Inflammatory macrophage (primary cell): ENCODE measurements around the gene ACAD10.
"Not testable (repeated sequence)": the region's sequence is repeated elsewhere in the genome, so short reads cannot be mapped to it uniquely, and the experiment has no call there.

ENCODE experiments used
- DNase-seq, 2 donors: peaks; one replicate each; pipeline ENCODE4 v3.0.0-alpha.2; 2020 to 2022

Gene ACAD10

DNA sequence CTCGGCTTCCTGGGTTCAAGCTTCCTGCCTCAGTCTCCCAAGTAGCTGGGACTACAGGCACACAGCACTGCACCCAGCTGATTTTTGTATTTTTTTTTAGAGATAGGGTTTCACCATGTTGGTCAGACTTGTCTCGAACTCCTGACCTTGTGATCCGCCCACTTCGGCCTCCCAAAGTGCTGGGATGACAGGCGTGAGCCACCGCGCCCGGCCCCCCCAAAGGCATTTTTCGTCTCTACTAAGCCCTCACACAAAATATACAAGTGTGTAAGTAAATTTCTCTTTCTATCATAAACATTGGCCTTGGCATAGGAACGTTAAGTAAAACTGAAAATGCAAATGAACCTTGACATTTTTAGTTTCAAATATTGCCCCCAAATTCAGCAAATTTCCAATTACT is 2.1 kb downstream of the ACAD10 start:
- DNase-seq: no peak

DNA sequence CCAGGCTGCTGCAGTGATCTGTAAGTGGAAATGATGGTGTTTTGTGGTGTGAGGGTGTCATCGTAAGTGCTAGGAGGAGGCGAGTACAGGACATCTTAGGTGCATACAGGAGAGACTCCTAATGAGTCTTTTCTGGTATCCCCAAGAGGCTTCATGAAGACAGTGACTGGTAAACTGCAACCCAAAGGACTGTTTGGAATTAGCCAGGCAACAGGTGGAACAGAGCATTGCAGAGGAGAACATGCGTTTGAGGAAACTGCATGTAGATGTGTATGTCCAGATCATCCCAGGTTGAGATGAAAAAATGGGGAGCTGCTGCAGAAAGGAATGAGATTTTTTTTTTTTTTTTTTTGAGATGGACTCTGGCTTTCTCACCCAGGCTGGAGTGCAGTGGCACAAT is 5.4 kb downstream of the ACAD10 start:
- no peak for DNase-seq

DNA sequence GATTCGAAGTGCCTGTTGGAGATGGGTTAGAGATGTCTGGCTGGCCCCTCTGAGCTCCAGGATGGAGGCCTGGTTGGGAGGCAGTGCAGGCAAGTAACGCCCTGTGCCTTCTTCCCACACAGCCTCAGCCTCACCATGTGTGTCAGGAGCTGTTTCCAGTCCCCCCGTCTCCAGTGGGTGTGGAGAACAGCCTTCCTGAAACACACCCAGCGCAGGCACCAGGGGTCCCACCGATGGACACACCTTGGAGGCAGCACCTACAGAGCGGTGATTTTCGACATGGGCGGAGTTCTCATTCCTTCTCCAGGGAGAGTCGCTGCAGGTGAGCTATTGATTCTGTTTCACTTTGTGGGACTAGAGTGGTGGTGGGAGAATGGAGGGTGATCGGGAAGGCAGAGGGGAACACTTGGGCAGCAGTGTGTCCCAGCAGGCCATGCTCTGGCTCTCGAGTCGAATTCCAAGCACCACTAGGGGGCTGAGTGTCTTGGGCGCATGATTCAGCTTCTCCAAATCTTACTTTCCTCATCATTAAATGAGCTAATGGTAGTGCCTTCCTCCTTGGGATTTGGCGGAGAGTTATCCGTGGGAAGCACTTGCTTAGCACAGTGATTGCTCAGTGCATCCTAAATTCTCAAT is 6.8 kb downstream of the ACAD10 start:
- peak; percentile 37 to 58 for DNase-seq

DNA sequence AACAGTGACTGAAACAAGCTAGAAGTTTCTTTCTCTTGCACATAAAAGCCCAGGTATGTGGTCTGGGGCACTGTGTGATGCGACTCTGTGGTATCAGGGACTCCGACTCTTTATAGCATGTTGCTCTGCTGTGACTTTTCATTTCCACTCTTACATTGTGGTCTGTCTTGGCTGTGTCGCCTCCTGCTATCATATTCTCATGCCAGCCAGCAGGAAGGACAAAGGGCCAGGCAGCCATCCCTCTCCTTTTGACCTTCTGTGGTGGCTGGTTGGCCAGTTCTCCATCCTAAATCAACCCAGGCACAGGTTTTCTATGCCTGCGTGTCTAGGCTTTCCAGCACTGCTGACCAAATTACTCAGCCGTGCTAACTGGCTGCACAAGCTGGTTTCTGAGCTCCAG is 8.0 kb downstream of the ACAD10 start:
- no peak for DNase-seq

DNA sequence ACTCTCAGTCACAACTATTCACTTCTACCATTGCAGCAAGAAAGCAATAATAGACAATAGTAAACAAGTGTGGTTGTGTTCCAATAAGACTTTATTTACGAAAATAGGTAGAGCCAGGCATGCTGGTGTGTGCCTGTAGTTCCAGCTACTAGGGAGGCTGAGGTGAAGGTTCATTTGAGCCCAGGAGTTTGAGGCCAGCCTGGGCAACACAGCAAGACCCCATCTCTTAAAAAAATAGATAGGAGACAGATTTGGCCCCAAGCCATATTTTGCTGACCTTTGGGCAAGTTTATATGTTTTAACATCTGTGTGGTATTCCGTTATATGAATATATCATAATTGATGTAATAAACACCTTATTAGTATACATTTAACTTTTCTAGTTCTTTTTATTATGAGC is 14.1 kb downstream of the ACAD10 start:
- DNase-seq: no peak

DNA sequence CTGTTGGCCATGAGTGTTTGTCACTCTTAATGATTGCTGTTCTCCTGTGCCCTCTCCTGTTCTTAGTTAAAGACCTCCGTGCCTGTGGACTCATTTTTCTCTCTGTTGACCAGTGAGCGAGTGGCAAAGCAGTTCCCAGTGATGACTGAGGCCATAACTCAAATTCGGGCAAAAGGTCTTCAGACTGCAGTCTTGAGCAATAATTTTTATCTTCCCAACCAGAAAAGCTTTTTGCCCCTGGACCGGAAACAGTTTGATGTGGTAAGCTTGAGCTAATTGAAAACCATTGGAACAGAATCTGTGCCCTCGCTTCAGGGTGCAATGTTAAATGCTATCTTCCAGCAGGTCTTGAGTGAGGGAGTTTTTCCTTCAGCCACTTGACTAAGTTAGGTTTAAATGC is 19.8 kb downstream of the ACAD10 start:
- DNase-seq: no peak

DNA sequence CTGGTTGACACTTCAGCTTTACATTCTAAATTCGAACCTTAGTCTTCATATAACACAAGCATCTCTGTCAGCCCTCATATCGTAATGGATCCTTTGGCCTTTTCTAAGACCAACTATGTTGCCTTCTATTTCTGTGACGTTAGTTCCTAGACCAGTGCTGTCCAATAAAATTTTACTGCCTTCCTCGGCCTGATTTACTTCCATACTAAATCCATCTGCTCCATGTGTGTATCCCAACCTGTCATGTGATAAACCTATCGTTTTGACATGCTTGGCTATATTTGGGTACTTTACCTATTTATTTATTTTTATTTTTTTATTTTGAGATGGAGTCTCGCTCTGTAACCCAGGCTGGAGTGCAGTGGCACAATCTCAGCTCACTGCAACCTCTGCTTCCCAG is 20.3 kb downstream of the ACAD10 start:
- no peak for DNase-seq

DNA sequence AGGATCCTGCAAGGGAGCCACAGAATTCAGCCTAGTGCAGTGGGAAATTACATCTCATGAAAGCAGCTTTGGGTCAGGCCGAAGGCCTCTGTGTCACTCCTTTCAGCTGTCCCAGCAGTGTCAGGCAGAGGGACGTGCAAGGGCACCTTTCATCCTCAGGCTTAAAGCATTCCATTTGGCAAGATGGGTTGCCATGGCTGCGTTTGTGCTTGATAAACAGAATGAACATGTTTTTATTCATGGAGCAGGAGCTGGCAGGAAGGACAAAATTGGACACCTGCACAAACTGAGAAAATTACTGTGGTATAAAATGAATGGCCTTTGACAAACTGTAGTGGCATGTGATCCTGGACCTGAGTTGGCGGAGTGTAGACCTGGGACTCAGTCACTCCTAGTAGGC is 29.4 kb downstream of the ACAD10 start:
- DNase-seq: no peak

DNA sequence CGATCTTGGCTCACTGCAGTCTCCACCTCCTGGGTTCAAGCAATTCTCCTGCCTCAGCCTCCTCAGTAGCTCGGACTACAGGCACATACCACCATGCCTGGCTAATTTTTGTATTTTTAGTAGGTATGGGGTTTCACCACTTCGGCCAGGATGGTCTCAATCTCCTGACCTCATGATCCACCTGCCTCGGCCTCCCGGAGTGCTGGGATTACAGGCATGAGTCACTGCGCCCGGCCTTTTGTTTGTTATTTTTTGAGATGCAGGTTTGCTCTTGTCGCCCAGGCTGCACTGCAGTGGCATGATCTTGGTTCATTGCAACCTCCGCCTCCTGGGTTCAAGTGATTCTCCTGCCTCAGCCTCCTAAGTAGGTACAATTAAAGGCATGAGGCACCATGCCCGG is 33.5 kb downstream of the ACAD10 start:
- not testable (repeated sequence) for DNase-seq

DNA sequence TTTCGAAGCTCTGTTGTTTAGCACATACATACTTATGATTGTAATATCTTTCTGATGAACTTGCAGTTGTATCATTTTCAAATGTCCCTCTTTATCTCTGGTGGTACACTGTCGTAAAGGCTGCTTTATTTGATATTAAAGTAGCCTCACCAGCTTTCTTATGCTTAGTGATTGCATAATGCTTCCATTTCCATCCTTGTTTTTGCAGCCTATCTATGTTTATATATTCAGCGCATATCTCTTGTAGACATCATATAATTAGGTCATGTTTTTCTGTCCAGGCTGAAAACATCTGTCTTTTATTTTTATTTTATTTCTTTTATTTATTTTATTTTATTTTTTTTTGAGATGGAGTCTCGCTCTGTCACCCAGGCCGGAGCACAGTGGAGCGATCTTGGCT is 34.6 kb downstream of the ACAD10 start:
- DNase-seq: no peak

DNA sequence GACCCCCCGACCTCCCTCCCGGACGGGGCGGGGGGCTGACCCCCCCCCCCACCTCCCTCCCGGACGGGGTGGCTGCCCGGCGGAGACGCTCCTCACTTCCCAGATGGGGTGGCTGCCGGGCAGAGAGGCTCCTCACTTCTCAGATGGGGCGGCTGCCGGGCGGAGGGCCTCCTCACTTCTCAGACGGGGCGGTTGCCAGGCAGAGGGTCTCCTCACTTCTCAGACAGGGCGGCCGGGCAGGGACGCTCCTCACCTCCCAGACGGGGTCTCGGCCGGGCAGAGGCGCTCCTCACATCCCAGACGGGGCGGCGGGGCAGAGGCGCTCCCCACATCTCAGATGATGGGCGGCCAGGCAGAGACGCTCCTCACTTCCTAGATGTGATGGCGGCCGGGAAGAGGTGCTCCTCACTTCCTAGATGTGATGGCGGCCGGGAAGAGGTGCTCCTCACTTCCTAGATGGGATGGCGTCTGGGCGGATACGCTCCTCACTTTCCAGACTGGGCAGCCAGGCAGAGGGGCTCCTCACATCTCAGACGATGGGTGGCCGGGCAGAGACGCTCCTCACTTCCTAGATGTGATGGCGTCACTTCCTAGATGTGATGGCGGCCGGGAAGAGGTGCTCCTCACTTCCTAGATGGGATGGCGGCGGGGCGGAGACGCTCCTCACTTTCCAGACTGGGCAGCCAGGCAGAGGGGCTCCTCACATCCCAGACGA is 38.0 kb downstream of the ACAD10 start:
- not testable (repeated sequence) for DNase-seq

DNA sequence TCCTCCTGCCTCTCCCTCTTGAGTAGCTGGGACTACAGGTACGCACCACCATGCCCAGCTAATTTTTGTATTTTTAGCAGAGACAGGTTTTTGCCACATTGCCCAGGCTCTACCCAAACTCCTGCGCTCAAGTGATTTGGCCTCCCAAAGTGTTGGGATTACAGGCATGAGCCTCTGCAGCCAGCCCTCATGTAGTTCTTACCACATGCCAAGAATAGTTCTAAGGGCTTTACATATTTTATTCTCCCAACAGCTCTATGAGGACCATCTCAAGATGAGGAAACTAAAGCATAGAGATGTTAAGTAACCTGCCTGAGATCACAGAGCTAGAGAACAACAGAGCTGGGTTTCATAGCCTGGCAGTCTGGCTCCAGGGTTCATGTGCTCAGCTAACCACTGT is 42.9 kb downstream of the ACAD10 start:
- no peak for DNase-seq

DNA sequence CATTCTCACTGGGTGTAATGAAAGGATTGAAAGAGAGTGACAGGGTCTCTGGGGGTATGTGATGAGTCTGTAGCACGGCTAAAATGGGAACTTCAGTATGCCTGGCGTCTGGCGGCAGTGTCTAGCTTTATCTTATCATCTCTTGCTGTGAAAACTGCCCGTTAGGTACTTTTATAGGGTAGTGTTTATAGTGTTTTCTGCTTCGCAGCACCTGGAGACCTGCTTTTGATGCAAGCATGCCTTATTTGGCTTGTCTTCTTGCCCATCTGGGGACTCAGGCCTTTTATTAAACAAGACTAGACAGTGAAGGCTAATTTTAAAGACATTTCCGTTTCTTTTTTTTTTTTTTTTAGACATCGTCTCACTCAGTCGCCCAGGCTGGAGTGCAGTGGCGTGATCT is 44.6 kb downstream of the ACAD10 start:
- no peak for DNase-seq

DNA sequence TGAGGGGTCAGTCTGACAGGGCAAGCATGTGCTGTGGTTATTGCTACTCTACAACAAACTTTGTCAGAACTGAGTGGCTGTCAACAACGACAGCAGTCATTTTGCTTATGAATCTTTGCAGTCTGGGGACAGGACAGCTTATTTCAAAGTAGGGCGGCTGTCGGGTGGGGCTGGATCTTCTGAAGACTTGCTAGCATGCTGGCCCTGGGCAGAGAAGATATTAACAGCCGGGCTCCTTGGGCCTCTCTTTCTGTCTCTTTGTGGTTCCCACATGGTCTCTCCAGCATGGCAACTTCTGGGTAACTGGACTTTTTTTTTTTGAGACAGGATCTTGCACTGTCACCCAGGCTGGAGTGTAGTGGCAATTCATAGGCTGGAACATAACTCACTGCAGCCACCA is 46.9 kb downstream of the ACAD10 start:
- DNase-seq: no peak

DNA sequence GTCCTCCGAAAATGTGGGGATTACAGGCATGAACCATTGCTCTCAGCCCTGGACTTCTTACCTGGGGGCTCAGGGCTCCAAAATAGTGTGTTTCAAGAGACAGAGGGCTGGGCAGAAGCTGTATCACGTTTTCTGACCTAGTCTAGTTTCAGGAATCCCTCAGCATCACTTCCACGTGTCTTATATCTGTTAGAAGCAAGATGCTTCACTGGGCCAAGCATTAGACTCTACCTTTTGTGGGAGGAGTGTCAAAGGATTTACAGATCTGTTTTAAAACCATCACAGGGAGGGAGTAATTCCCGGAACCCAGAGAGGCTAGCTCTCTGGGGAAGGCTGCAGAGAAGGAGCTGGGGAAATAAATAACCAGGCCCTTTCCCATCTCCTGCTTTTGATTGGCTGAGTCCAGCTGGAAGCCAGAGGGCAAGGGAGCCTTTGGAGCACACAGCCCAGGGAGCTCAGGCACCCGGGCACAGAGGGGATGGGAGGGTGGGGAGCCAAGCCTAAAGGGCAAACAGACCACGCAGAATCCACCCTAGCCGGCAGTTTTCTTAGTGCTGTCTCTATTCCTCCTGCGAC is 47.6 kb downstream of the ACAD10 start:
- DNase-seq: no peak

DNA sequence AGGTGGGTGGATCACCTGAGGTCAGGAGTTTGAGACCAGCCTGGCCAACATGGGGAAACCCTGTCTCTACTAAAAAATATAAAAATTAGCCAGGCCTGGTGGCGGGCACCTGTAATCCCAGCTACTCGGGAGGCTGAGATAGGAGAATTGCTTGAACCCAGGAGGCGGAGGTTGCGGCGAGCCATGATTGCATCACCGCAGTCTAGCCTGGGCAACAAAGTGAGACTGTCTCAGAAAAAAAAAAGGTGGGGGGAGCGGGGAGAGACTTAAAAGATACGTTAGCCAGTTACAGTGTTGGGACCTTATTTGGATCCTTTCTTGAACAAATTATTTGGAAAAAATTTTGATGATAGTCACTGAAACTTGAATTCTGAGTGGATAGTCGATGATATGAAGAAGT is 53.7 kb downstream of the ACAD10 start:
- not testable (repeated sequence) for DNase-seq

DNA sequence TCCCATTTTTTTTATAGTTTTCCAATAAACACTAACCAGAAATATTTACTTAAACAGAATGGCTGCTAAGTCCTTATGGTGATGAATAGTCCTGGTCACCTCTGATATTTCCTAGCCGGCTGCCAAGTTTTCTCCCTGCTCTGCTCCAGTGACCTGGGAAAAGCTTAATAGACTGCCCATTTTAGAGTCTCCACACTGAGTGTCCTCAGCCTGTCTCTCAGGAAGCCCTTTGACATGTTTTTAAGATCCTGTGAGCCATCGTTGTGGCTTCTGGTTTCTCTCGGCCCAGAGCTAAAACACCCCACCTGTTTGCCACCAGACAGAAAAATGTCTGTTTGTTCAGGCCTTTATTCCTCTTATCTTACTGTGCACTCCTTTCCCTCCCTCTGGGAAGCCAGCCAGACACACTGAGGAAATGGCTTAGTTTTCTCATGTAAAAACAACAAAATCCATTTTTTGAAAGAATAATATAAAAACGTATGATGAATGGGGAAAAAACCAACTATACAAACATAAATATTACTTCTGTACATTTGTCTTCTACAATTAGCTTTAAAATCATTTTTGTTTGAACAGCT is 55.5 kb downstream of the ACAD10 start:
- DNase-seq: no peak

DNA sequence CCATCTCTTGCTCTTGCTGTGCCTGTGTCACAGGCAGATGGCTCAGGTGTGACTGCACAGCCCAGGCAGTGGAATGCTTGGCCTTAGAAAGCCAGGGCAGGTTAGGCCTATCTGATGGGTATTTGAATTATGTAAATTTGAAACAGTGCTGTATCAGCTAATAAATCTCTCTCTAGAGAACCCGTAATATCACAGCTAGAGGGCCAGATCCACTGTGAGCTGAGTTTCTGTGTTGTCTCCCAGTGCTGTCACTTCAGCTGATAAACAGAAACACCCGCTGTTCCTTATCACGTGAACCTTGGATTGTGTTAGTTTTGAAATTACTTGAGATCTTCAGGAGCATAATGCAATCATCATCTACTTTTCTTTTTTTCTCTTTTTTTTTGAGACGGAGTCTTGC is 59.4 kb downstream of the ACAD10 start:
- DNase-seq: no peak

DNA sequence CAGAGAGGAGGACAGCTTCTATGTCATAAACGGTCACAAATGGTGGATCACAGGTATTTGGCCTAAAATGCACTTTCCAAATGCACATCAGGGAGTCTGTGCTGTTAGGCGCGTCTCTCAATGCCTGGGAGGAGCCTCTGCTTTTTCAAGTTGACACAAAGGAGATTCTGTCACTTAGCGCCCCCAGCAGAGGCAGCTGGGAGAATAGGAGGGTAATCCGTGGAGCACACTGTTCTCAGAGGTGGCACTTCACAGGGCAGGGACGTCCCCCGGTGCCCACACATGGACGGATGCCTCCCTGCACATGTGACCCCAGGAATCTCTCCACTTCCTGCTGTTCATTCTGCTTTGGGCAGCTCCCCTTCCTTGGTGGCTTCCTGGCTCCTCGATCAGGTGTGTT is 61.5 kb downstream of the ACAD10 start:
- no peak for DNase-seq

DNA sequence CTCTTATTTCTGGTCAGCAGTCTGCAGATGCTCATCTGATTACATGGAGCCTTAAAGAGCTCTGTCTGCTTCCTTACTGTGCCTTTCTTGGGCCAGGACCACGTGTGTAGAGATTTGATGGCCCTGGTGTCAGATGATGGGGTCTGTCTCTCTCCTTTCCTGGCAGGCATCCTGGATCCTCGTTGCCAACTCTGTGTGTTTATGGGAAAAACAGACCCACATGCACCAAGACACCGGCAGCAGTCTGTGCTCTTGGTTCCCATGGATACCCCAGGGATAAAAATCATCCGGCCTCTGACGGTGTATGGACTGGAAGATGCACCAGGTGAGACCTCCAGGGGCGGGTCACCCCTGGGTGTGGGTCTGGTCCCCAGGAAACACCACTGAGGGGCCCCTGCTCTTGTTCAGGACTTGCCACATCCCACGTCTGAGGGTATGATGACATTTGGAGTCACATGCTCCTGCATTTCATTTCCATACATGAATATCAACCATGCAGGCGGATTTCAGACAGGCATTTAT is 62.4 kb downstream of the ACAD10 start:
- no peak for DNase-seq

DNA sequence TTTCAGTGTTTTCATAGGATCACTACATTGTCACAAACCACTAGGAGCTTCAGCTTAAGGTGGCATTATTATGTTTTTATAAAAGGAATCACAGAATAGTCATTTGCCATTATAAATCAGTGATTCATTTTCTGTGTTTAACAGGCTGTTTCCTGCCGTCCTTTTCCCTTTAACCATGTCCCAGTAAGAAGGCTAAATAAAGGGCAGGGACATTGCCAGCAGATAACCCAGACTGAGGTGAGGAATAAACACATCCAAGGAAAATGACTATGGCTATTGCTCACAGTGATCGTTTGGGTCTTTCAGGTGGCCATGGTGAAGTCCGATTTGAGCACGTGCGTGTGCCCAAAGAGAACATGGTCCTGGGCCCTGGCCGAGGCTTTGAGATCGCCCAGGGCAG is 63.0 kb downstream of the ACAD10 start:
- no peak for DNase-seq

DNA sequence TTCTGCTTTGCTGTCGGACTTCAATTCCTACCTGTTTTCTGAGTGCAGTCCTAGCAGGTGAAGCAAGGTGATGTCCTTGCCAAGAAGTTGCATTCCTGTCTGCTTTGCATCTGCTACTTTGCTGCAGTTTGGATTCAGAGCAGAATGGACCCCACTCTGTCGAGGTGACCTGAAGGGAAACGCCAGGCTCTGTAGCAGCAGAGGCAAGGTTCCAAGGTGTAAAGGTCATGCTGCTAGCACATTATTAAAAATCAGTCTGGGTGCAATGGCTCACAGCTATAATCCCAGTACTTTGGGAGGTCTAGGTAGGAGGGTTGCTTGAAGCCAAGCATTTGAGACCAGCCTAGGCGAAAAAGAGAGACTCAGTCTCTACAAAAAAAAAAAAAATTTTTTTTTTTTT is 63.5 kb downstream of the ACAD10 start:
- no peak for DNase-seq

DNA sequence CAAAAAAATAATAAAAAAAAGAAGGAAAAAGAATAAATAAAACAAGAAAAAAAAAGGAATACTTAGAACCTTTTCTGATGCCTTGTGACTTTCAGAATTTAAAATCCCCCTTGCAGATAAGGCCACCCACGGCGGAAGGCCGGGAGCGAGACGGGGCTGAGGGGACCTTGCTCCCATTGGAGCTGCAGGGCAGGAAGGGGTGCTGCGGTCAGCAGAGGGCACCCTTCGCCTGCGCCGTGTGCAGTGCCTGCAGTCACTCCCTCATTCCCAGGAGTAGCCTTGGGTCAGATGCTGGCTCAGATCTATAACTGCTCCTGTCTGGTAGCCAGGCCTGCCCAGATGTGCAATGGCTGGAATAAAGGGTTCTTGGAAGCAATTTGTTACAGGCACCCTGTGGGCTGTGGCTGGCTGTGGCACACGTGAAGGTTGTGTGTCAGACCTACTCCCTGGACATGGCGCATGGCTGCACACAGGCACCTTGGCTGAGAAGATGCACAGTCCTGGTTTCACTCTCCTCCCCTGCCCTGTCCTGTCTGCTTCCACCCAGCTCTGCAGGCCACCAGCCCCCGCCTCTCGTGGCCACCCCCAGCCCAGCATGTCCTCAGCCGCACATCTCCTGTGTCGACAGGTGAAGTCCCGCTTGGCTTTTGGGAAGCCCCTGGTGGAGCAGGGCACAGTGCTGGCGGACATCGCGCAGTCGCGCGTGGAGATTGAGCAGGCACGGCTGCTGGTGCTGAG is 67.5 kb downstream of the ACAD10 start:
- DNase-seq: peak; percentile 51 to 58
